KG1 (cell line): ENCODE data around the gene LRRC7.

Experiments used
- DNase-seq: peaks from one replicate; lab custom pipeline; 2025; lab: John Stamatoyannopoulos, UW

LRRC7 gene

DNA sequence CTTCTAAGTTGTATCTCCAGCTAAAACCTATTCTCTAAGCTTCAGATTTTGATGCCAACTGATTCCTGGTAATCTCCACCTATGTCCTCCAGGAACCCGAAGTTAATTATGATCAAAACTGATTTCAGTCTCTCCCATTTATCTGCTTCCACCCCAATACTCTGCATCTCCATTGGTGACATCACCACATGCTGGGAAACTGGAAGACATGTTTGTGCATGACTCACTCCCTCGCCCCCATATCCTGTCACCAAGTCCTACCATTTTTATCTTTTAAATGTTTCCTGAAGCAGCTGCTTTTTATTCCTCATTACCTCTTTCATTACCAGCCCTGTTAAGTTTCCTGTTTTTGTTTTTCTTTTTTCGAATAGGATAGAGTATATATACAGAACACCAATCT lies 409.2 kb downstream of the LRRC7 start:
- no peak for DNase-seq

DNA sequence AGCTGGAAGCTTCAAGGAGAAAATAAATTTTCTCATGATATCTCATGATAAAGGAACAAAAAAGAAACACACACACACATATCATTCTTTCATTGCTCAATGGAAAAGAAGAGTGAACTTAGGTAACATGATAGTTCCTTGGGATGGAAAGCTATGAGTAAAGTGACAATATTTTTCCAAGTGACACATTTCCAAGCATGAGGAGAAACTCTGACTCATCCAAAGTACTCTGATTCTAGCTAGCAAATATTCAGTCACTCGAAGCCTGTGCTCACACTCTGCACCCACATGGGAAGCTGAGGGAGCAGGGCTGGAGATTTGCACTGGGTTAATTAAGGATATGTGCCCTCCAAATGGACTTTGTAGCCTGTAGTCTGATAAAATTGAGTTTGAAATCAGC lies 415.3 kb downstream of the LRRC7 start:
- no peak for DNase-seq

DNA sequence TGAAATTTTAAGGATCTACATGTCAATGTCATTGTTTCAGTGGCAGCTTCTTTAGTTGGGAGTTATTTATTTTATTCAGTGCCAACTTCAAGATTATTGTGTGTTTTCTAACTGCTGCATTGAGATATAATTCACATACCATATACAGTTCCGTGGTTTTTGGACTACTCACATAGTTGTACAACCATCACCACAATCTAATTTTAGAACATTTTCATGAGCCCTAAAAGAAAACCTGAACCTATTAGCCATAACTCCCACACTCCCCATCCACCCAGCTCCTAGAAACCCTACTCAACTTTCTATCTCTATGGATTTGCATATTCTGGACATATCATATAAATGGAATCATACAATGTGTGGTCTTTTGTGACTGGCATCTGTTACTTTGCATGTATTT lies 417.7 kb downstream of the LRRC7 start:
- DNase-seq = no peak

DNA sequence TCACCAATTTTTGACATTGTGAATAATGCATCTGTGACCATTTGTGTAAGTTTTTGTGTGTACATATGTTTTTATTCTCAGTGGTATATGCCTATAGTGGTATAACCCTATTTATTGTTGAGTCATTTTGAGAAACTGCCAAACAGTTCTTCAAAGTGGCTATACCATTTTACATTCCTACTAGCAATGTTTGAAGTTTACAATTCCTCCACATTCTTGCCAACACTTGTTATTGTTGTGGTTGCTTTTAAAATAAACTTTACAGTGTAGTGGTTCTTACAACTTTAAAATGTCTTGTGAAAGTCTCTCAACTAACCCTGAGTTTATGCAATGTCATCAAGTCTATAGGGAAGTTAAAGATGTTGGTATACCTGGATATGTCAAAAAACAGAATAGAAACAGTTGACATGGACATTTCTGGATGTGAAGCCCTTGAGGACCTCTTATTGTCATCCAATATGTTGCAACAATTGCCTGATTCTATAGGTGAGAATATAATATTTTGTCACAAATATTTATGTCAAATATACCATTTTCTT lies 418.2 kb downstream of the LRRC7 start:
- DNase-seq = no peak

DNA sequence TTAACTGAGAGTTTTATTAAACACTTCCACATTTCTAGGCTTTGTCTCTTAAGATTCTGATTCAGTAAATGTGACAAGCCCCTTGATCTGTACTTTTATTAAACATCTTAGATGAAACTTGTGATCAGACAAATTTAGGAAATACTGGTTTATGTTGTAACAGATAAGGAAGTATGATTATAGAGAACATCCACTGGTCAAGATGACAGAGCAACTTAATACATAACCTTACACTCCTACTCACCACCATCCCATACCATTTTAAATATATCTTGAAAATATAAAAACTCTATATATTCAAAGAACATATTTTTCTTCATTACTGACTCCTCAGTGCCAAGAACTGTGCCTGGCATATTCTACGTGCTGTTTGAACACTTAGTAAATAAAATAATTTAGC lies 420.2 kb downstream of the LRRC7 start:
- no peak for DNase-seq

DNA sequence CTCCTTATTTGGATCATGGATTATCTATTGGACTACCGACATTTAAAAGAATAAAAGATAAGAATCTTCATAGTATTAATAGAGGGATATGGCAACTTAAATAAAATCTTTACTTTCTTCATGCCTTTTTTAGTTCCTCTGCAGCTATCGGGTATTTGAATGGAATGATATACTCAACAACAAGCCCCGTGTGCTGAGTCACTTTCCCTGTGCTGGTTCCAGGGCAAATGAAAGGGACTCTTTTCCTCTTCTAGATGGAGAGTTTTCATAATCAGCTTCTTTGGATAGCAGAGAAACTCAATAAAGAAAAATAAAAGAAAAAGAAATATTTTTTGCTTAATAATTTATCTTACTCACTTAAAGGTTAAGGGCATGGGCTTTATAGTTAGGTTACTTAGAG lies 423.9 kb downstream of the LRRC7 start:
- DNase-seq = no peak

DNA sequence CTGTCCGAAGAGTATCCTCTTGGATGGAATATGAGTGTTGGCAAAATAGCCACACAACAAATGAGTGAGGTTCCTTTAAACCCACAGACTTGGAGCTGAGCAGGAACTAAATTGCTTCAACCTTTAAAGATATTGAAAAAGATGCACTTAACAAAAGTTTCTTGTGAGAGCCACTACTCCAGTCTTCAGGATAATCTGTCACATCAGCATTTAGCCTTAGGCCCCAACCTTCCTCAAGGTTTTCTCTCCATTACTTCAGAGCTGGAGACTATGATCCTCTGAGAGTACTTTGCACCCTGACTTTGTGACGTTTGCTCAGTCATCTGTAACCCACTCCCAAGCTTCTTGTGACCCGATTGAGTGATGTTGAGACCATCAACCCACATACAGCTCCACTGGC lies 424.9 kb downstream of the LRRC7 start:
- DNase-seq = no peak

DNA sequence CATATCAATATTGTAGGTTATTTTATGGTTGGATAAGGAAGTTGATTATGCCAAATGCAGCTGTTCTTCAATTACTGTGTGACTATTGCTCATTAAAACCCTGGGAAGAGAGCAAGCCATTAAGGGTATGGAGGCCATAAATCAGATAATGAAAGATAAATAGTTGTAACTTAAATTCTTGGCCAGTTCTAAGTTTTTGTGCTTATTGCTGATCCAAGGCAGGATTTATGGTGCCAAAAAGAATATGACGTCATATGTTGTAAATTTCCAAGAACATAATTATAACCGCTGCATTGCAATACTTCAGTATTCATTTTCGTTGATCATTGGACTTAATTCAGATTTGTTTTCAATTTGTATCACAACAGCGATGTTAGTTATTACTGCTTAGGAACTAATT lies 426.1 kb downstream of the LRRC7 start:
- no peak for DNase-seq

DNA sequence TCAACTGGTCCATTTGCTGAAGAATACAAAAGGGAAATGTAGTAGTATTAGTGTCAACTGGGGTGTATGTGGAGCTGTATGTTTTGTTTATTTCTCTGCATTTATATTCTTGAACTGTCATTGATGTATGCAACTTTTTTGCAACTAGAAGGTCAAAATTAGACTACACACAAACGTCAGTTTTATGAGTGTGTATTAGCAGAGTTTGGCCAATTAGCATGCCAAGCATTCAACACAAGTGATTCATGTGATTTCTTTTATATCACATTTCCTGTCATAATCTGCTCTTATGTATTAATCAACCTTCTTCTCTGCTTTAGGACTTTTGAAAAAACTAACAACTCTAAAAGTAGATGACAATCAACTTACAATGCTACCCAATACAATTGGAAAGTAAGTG lies 426.5 kb downstream of the LRRC7 start:
- DNase-seq = no peak

DNA sequence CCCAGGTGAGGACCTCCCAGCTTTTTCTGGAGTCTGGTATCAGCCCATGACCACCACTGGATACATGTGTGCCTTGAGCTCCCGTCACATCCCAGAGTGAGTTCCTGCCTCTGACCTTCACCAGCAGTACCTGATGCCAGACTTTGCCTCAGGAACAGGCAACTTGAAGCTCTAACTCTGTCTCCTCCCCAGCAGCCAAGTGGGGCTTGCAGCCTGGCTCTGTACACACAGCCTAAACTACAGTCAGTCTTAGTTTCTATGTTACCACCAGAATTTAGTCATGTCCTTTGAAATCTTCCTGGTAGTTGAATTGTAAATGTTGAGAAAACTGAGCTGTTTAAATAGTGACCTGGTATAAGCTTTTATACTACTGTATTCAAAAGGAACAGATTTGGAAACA lies 431.1 kb downstream of the LRRC7 start:
- DNase-seq = no peak

DNA sequence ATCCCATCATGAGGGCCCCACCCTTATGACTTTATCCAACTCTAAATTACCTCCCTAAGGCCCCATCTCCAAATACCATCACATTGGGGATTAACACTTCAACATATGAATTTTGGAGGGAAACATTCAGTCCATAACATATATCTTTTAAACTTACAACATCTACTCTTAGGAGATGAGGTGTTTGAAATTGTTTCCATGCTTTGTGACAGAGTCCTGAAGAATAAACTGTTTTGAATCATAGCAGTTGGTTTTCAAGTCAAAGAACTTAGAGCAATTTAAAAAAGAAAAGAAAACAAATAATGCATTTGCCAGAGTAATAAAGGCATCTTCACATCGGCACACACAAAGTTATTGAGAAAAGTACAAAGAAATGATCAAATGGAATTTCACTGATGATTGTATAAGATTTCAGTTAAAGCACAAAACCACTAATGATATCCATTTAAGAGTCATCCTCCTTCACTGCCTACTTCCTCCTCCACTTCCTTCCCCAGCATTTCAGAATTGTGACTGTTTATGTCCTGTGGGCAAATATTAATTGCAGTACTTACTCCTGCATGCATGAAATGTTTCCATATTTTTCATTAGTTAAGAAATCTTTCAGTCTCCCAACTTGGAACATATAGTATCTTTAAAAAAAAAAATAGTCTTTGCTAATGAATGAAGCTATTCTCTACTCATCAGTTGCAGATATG lies 435.6 kb downstream of the LRRC7 start:
- DNase-seq = no peak

DNA sequence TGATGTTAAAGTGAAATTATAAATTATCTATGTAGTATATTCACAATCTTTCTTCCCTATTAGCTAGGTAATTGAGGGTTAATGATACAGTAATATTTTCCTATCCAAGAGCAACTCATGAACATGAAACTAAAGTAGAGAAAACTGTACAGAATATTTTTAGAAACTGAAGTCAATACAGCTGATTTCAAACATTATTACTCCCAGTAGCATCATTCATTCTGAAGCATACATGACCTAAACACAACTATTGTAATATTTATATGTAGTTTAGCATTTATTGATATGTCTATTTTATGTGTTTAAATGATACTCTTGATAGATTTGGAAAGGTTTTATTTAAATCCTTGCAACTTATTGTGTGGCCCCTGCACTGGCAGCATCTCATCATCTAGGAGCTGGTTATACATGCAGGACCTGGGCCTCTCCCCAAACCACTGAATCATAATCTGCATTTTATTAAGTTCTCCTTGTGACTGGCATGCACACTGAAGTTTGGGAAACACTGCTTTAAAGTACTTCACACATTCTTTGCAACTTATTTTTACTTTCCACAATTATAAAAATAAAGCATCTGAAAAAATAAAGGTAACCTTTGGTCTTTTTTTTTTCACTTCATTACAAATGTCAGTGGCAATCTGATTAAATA lies 437.8 kb downstream of the LRRC7 start:
- no peak for DNase-seq

DNA sequence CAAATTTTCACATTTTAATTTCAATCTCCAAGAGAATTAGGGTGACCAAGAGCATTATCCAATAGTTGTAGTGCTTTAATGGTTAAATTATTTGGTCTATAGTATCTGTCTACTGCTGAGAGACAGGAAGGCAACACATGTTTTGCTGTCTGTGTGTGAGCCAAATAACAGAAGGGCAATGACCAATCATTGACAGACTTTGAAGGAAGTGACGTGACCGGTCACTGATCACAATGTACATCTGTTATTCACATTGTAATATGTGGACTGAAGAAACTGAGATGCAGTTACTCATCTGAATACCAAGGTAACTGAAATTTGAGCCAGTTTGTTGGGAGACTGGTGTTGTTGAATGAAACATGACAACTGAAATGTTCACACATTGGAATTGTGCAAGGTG lies 440.9 kb downstream of the LRRC7 start:
- DNase-seq = no peak

DNA sequence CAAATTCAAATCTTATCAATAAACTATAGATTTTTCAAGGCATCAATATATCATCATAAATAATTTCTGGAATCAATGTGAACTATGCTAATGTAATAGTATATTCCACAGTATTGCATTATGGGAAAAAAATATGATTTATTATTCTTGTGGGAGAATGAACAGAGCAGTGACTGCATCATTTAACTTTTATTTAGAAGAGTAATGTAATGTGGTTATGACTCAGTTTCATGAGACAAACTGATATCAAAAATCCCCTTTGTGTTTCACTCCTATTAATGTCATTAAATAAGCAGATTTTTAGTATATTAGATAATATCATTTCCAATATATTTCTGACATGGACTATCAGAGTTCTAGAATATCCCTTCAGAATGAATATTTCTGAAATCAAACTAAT lies 450.0 kb downstream of the LRRC7 start:
- no peak for DNase-seq

DNA sequence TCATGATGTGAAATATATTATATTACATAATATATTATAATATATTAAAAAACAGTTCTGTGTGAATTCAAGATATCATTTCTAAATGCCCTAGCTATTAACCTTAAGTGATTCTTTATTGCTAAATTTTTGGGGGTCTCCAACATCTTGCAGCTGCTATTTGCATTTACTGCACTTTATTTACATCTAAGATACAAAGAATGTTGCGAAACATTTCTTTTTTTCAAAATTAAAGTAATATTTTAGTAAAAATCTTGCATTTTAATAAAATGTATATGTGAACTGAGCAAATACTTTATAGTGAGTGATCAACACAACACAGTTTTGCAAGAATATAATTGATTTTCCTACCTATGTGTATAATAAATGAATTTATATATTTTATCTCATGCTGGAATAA lies 456.6 kb downstream of the LRRC7 start:
- no peak for DNase-seq

DNA sequence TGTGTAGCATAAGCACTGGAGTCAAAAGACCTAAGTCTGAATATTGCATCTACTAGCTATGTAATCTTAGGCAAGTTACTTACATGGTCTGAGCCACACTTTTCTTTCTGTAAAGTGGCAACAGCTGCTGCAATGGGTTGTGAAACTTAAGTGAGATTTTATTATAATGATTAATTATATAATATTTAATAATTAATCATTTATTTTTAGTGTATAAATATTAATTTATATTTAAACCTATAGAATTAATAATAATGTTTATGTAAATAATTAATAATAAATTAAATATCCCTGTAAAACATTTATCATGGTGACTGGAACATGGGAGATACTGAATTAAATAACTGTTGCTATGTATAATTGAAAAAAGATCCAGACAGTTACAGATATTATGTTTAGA lies 457.3 kb downstream of the LRRC7 start:
- no peak for DNase-seq

DNA sequence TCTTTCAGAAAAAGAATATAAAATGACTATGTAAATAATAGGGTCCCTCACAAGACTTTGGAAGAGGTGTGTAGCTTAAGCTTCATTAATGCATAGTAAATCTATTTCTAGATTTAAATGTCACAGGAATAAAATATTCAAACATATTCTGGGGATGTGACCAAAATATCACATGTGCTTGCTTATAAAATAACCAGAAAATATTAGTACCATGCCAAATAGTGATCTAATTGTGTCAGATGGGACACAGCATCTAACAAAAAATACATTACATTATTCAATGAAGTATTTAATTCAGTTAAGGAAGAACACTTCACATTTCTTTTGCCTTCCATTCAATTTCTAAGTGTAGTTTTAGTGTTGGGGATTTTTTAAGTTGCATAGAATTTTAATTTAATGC lies 458.1 kb downstream of the LRRC7 start:
- no peak for DNase-seq

DNA sequence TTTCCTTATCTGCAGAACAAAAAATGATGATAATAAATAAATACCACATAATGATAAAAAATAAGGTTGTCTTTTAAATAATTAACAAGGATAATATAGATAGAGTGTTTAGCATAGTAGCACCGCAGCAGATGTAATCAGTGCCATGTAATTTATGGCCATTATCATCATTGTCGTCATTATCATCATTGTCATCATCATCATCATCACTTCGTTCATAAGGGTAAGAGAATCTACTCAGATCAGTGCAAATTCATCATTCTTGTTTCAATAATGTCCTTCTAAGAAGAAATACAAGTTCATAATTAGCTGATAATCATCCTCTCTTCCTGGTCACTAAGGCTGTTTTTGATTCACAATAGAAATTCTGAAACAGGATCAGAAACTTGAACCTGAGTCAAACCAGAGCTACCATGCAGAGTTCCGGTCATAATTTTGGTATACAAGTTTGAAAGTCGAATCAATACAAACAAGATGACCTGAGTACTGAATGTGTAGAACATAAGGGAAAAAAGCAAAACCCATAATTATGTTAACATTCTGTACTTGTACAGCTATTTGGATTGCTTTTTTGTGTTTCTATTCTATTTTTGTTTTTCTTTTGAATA lies 465.6 kb downstream of the LRRC7 start:
- DNase-seq = no peak

DNA sequence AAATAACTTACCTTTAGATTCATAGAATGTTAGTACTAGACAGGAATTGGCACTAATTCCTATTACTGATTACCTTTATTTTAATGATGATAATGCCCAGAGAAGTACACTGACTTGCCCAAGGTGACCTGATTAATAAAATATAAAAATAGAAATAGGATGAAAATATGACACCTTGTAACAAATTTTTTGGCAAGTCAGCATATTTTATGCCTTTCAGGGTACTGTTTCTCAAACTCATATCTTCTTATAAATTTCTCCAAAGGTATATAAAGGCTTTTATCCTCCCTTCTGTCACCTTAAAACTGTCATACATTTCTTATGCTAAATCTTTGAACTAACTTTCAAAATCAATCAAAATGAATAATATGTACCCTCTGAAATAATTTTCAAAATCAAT lies 466.2 kb downstream of the LRRC7 start:
- no peak for DNase-seq

DNA sequence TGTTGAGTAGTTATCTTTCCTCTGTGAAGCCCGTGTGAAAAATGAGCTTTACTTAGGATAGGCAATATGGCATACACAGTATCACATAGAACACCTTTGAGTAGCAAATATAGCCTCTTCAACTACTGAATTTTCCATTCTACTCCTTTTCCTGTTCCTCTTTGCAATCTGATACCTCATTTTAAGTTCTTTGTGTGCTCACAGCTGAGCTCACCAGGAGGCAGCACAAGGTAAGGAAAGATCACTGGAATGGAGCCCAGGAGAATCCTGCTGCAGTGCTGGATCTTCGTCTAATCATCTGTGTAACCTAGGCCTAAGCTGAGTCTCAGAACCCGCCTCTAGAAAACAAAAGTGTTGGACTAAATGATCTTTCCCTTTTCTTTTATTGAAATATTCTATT lies 466.7 kb downstream of the LRRC7 start:
- DNase-seq = no peak

DNA sequence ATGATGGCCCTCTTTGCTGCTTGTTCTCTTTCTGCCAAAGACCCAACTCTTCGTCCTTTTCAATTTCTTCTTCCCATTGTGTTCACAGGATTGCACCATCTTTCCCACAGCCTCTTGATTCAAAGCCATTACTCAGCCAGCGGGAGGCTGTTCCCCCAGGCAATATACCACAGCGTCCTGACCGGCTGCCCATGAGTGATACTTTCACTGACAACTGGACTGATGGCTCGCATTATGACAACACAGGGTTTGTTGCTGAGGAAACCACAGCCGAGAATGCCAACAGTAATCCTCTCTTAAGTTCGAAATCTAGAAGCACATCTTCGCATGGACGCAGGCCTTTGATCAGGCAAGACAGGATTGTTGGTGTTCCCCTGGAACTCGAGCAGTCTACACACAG lies 470.3 kb downstream of the LRRC7 start:
- no peak for DNase-seq

DNA sequence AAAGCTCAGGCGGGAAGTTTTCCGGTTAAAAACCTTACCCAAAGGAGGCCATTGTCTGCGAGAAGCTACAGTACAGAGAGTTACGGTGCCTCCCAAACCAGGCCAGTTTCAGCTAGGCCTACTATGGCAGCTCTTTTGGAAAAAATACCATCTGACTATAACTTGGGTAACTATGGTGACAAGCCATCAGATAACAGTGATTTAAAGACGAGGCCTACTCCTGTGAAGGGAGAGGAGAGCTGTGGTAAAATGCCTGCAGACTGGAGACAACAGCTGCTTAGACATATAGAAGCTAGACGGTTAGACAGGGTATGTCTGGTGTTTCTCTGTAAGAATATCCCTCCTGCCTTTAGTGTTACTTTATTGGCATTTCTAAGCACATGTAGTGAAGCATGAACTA lies 471.8 kb downstream of the LRRC7 start:
- DNase-seq = no peak

DNA sequence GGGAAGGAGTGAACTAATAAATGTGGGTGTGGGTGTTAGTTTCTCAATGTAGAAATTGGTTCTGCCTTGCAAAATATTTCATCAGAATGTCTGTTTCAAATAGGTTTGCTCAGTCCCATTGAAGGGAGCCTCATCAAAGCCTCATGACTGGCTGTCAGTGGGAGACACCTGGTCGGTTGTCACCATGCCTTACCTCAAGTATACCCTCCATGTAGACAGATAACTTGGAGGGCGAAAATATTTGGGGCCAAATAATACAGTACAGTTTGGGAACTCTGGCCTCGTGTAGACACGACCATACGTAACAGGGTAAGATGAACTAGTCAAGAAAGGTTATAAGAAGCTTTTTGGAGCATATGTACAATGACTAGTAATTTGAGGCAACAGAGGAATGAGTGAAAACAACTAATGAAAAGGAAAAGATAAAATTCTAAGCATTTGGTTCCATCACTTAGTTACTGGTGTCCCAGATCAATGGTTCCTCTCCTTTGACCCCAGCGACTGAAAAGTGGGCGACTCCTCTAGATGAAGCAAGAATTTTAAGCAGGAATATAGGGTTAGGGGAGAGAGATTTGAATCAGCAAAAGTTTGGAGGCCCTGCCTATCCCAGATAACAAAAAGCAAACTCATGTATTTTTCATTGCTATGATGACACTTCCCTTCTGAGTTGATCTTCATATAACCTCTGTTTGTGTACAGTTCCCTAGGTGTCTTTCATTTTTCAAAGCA lies 473.8 kb downstream of the LRRC7 start:
- DNase-seq = no peak
